ENCODE results near the gene DRAM1.
A peak's percentile ranks its signal among the peaks of the same experiment; 100 is the strongest.
"Not testable (repeated sequence)": the region's sequence is repeated elsewhere in the genome, so short reads cannot be mapped to it uniquely, and the experiment has no call there.

DRAM1 gene

GRCh38 chr12:101855976-101856375, 21.4 kb upstream of the DRAM1 start:
- Histone ChIP-seq H3K4me1 (ENCODE audit: control insufficient read depth, insufficient read depth, low read depth, low read length) (peaks cover 7% of the 10 kb centered on the region), H3K79me1 (replicated peaks; ENCODE audit: low read length, poor library complexity, severe bottlenecking) (no peaks in the 10 kb centered on the region), H3K9me3 (ENCODE audit: control insufficient read depth, low read length) (no peaks in the 10 kb centered on the region), H2AFZ (ENCODE audit: low read depth, low read length) (no peak overlapping the region), H3K4me2 (ENCODE audit: low read length, poor library complexity, severe bottlenecking) (no peak overlapping the region), H2BK15ac (ENCODE audit: low read depth, poor library complexity, severe bottlenecking) (no peak overlapping the region), H3K23ac (ENCODE audit: low read length in 2 of 2) (no peak overlapping the region), H4K91ac (ENCODE audit: low read length) (peak overlapping the region; percentile 86), H2BK12ac (ENCODE audit: low read length in 2 of 2) (peak overlapping the region; percentile 17 to 75), H3K27me3 (ENCODE audit: control insufficient read depth in 1 of 2, insufficient read depth in 1 of 2, low read length in 2 of 2) (no peaks in the 10 kb centered on the region), H4K8ac (ENCODE audit: low read length) (peak overlapping the region; percentile 91), H3K9ac (ENCODE audit: low read length) (peak overlapping the region; percentile 58), H2AK5ac (ENCODE audit: low read length, severe bottlenecking) (peak overlapping the region; percentile 93), H3K4ac (ENCODE audit: low read depth in 1 of 2, low read length in 2 of 2) (no peak overlapping the region), H3K14ac (ENCODE audit: low read length in 2 of 2) (no peak overlapping the region), H2BK5ac (ENCODE audit: low read depth, low read length, poor library complexity, severe bottlenecking) (no peak overlapping the region), H3K36me3 (ENCODE audit: control insufficient read depth in 1 of 2, insufficient read depth in 2 of 2, low read depth in 1 of 2, low read length in 2 of 2) (no peaks in the 10 kb centered on the region), H3K27ac (ENCODE audit: low read length, poor library complexity, severe bottlenecking) (peak overlapping the region; percentile 79), H2BK120ac (ENCODE audit: low read depth, low read length) (no peak overlapping the region), H3K4me3 (ENCODE audit: insufficient read depth in 1 of 2, low read depth in 1 of 2, low read length in 2 of 2) (no peak overlapping the region), H3K18ac (ENCODE audit: low read depth in 1 of 2, low read length in 2 of 2) (peak overlapping the region; percentile 87 to 94)
- WGBS, result 94% methylated on average over 3 of the region's 3 CpGs
- DNase-seq, result no peak

DNA sequence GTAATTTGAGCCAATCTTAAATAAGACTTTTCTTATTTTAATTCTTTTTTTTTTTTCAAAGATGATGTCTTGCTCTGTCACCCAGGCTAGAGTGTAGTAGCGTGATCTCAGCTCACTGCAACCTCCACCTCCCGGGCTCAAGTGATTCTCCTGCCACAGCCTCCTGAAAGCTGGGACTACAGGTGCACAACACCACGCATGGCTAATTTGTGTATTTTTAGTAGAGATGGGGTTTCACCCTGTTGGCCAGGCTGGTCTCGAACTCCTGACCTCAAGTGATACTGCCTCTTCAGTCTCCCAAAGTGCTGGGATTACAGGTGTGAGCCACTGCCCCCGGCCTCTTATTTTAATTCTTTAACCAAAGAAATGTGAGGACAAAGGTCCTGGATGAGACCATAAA, 20.8 kb upstream of the DRAM1 start:
- not testable (repeated sequence) for H3K23ac ChIP-seq (ENCODE audit: low read length in 2 of 2); DNase-seq; H2AFZ ChIP-seq (ENCODE audit: low read depth, low read length); H3K27me3 ChIP-seq (ENCODE audit: control insufficient read depth in 1 of 2, insufficient read depth in 1 of 2, low read length in 2 of 2); H3K4me3 ChIP-seq (ENCODE audit: insufficient read depth in 1 of 2, low read depth in 1 of 2, low read length in 2 of 2); H3K4me1 ChIP-seq (ENCODE audit: control insufficient read depth, insufficient read depth, low read depth, low read length); H3K4me2 ChIP-seq (ENCODE audit: low read length, poor library complexity, severe bottlenecking); H3K9me3 ChIP-seq (ENCODE audit: control insufficient read depth, low read length); H2BK120ac ChIP-seq (ENCODE audit: low read depth, low read length); H4K8ac ChIP-seq (ENCODE audit: low read length); H3K79me1 ChIP-seq (replicated peaks; ENCODE audit: low read length, poor library complexity, severe bottlenecking); H2BK5ac ChIP-seq (ENCODE audit: low read depth, low read length, poor library complexity, severe bottlenecking); H3K36me3 ChIP-seq (ENCODE audit: control insufficient read depth in 1 of 2, insufficient read depth in 2 of 2, low read depth in 1 of 2, low read length in 2 of 2)
- Histone ChIP-seq H2AK5ac (ENCODE audit: low read length, severe bottlenecking) (peak overlapping the region; percentile 51), H3K18ac (ENCODE audit: low read depth in 1 of 2, low read length in 2 of 2) (peak overlapping the region; percentile 37 to 58), H3K27ac (ENCODE audit: low read length, poor library complexity, severe bottlenecking) (peak overlapping the region; percentile 80), H2BK12ac (ENCODE audit: low read length in 2 of 2) (peak overlapping the region in 1 of 2 experiments; percentile 88), H3K14ac (ENCODE audit: low read length in 2 of 2) (peak overlapping the region in 1 of 2 experiments; percentile 38), H2BK15ac (ENCODE audit: low read depth, poor library complexity, severe bottlenecking) (peak overlapping the region; percentile 44), H3K4ac (ENCODE audit: low read depth in 1 of 2, low read length in 2 of 2) (peak overlapping the region in 1 of 2 experiments; percentile 53), H4K91ac (ENCODE audit: low read length) (peak overlapping the region; percentile 83), H3K9ac (ENCODE audit: low read length) (peak overlapping the region; percentile 29)
- WGBS, result 99% methylated on average over 5 of the region's 5 CpGs

DNA sequence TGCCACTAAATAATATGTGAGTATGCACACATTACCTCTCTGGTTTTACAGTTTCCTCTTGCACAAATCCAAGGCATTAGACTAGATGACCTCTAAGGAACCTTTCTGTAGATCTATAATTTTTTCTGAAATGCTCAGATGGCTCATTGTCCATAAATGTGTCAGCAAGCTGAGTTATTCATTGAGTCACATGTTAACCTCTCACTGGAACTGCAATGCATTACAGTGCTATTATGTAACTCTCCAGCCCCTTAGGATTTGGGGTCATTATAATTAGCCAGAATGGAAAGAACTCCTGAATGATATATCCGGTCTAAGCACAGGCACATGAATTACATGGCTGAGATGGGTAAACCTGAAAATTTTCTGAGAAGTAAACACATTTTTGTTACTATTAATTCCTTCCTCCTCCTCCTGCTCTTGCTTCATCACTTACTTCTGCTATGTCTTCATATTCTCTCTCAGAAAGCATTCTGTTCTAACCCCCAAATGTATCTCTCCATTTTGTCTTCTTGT, 20.3 kb upstream of the DRAM1 start:
- Histone ChIP-seq H3K23ac (ENCODE audit: low read length in 2 of 2) (no peak overlapping the region), H3K27me3 (ENCODE audit: control insufficient read depth in 1 of 2, insufficient read depth in 1 of 2, low read length in 2 of 2) (no peaks in the 10 kb centered on the region), H3K9me3 (ENCODE audit: control insufficient read depth, low read length) (no peaks in the 10 kb centered on the region), H2AK5ac (ENCODE audit: low read length, severe bottlenecking) (no peak overlapping the region), H2BK12ac (ENCODE audit: low read length in 2 of 2) (no peak overlapping the region), H3K27ac (ENCODE audit: low read length, poor library complexity, severe bottlenecking) (peak overlapping the region; percentile 80), H4K8ac (ENCODE audit: low read length) (no peak overlapping the region), H3K4me1 (ENCODE audit: control insufficient read depth, insufficient read depth, low read depth, low read length) (peaks cover 7% of the 10 kb centered on the region), H3K9ac (ENCODE audit: low read length) (peak overlapping the region; percentile 68), H2BK120ac (ENCODE audit: low read depth, low read length) (no peak overlapping the region), H4K91ac (ENCODE audit: low read length) (no peak overlapping the region), H2AFZ (ENCODE audit: low read depth, low read length) (no peak overlapping the region), H3K14ac (ENCODE audit: low read length in 2 of 2) (no peak overlapping the region), H3K36me3 (ENCODE audit: control insufficient read depth in 1 of 2, insufficient read depth in 2 of 2, low read depth in 1 of 2, low read length in 2 of 2) (no peaks in the 10 kb centered on the region), H3K18ac (ENCODE audit: low read depth in 1 of 2, low read length in 2 of 2) (no peak overlapping the region), H3K4me3 (ENCODE audit: insufficient read depth in 1 of 2, low read depth in 1 of 2, low read length in 2 of 2) (no peak overlapping the region), H3K4ac (ENCODE audit: low read depth in 1 of 2, low read length in 2 of 2) (no peak overlapping the region), H3K4me2 (ENCODE audit: low read length, poor library complexity, severe bottlenecking) (no peak overlapping the region), H2BK5ac (ENCODE audit: low read depth, low read length, poor library complexity, severe bottlenecking) (no peak overlapping the region), H3K79me1 (replicated peaks; ENCODE audit: low read length, poor library complexity, severe bottlenecking) (no peaks in the 10 kb centered on the region), H2BK15ac (ENCODE audit: low read depth, poor library complexity, severe bottlenecking) (no peak overlapping the region)
- peak; percentile 67 for DNase-seq
- 30% methylated on average over 1 of the region's 1 CpG for WGBS

GRCh38 chr12:101858361-101858760, 19.0 kb upstream of the DRAM1 start:
- no peak for DNase-seq
- Histone ChIP-seq H2AFZ (ENCODE audit: low read depth, low read length) (no peak overlapping the region), H4K8ac (ENCODE audit: low read length) (no peak overlapping the region), H2BK120ac (ENCODE audit: low read depth, low read length) (no peak overlapping the region), H3K4me2 (ENCODE audit: low read length, poor library complexity, severe bottlenecking) (no peak overlapping the region), H3K27ac (ENCODE audit: low read length, poor library complexity, severe bottlenecking) (no peak overlapping the region), H3K14ac (ENCODE audit: low read length in 2 of 2) (no peak overlapping the region), H3K9me3 (ENCODE audit: control insufficient read depth, low read length) (no peaks in the 10 kb centered on the region), H3K4ac (ENCODE audit: low read depth in 1 of 2, low read length in 2 of 2) (no peak overlapping the region), H2BK12ac (ENCODE audit: low read length in 2 of 2) (peak overlapping the region in 1 of 2 experiments; percentile 57), H3K9ac (ENCODE audit: low read length) (no peak overlapping the region), H2BK15ac (ENCODE audit: low read depth, poor library complexity, severe bottlenecking) (no peak overlapping the region), H3K4me3 (ENCODE audit: insufficient read depth in 1 of 2, low read depth in 1 of 2, low read length in 2 of 2) (no peak overlapping the region), H3K27me3 (ENCODE audit: control insufficient read depth in 1 of 2, insufficient read depth in 1 of 2, low read length in 2 of 2) (no peaks in the 10 kb centered on the region), H3K4me1 (ENCODE audit: control insufficient read depth, insufficient read depth, low read depth, low read length) (peaks cover 7% of the 10 kb centered on the region), H3K36me3 (ENCODE audit: control insufficient read depth in 1 of 2, insufficient read depth in 2 of 2, low read depth in 1 of 2, low read length in 2 of 2) (no peaks in the 10 kb centered on the region), H2BK5ac (ENCODE audit: low read depth, low read length, poor library complexity, severe bottlenecking) (no peak overlapping the region), H3K79me1 (replicated peaks; ENCODE audit: low read length, poor library complexity, severe bottlenecking) (no peaks in the 10 kb centered on the region), H3K18ac (ENCODE audit: low read depth in 1 of 2, low read length in 2 of 2) (peak overlapping the region in 1 of 2 experiments; percentile 40), H3K23ac (ENCODE audit: low read length in 2 of 2) (no peak overlapping the region), H2AK5ac (ENCODE audit: low read length, severe bottlenecking) (peak overlapping the region; percentile 90), H4K91ac (ENCODE audit: low read length) (peak overlapping the region; percentile 12)
- 95% methylated on average over 3 of the region's 3 CpGs for WGBS

Data from mesenchymal stem cell (in vitro differentiated cells and primary cell).